GM23338 (cell line): ENCODE results near the gene LPAR1. TPM values are rescaled to one million over a fixed set of nuclear protein-coding genes. Genes with fewer than 3 reads are reported as not detected.

Experiments
- ATAC-seq: fragments of 200-7000 bp; cut with Tn5 transposase; 3 replicates; pipeline ENCODE4 v1.9.1; 2020
- DNase-seq: peaks from one replicate; pipeline ENCODE4 v3.0.0-alpha.2; 2015; ENCODE audit warnings: low spot score
- H2AFZ ChIP-seq: fragments of 200-600 bp; sonication (generic); 2 replicates; pipeline ENCODE4 v1.8.0; 2016; ENCODE audit warnings: antibody characterized with exemption, mild to moderate bottlenecking, moderate library complexity
- H3F3A ChIP-seq: fragments of 200-600 bp; sonication (generic); replicated peaks from 2 replicates; pipeline ENCODE4 v1.8.0; 2017; ENCODE audit warnings: antibody characterized with exemption, mixed run types, low read depth
- H3K27ac ChIP-seq: fragments of 200-600 bp; sonication (generic); 2 replicates; pipeline ENCODE4 v1.6.1; 2016; ENCODE audit warnings: low read depth
- H3K27me3 ChIP-seq: fragments of 200-600 bp; sonication (generic); 2 replicates; pipeline ENCODE4 v1.8.0; 2016; ENCODE audit warnings: mild to moderate bottlenecking, mixed run types, moderate library complexity; ENCODE audit not compliant: insufficient read depth
- H3K36me3 ChIP-seq: fragments of 200-600 bp; sonication (generic); 2 replicates; pipeline ENCODE4 v1.8.0; 2016; ENCODE audit warnings: mild to moderate bottlenecking; ENCODE audit not compliant: insufficient read depth
- H3K4me1 ChIP-seq: fragments of 200-600 bp; sonication (generic); 2 replicates; pipeline ENCODE4 v1.8.0; 2016; ENCODE audit warnings: mild to moderate bottlenecking, moderate library complexity; ENCODE audit not compliant: insufficient read depth
- H3K4me2 ChIP-seq: fragments of 200-600 bp; sonication (generic); 2 replicates; pipeline ENCODE4 v1.7.1; 2017; ENCODE audit warnings: mixed run types
- H3K4me3 ChIP-seq: fragments of 200-600 bp; sonication (generic); 2 replicates; pipeline ENCODE4 v1.6.1; 2016; ENCODE audit warnings: mixed run types
- H3K79me2 ChIP-seq: fragments of 200-600 bp; sonication (generic); replicated peaks from 2 replicates; pipeline ENCODE4 v1.8.0; 2017; ENCODE audit warnings: mild to moderate bottlenecking; ENCODE audit not compliant: insufficient read depth
- H3K9me2 ChIP-seq: fragments of 200-600 bp; sonication (generic); 2 replicates; pipeline ENCODE4 v1.8.0; 2017; ENCODE audit not compliant: insufficient read depth
- H4K20me1 ChIP-seq: fragments of 200-600 bp; sonication (generic); replicated peaks from 2 replicates; pipeline ENCODE4 v1.8.0; 2017; ENCODE audit warnings: mild to moderate bottlenecking; ENCODE audit not compliant: insufficient read depth
- H3K27ac Mint-ChIP-seq: 2 replicates; pipeline ENCODE4 v1.8.0; 2020; ENCODE audit warnings: inconsistent platforms, mild to moderate bottlenecking, moderate library complexity, mixed read lengths
- H3K27me3 Mint-ChIP-seq: 3 replicates; pipeline ENCODE4 v1.8.0; 2022; ENCODE audit warnings: low read depth, mild to moderate bottlenecking, moderate library complexity, mixed read lengths, inconsistent platforms; ENCODE audit not compliant: insufficient read depth, poor library complexity
- H3K36me3 Mint-ChIP-seq: 3 replicates; pipeline ENCODE4 v1.8.0; 2021; ENCODE audit warnings: low read depth, mild to moderate bottlenecking, inconsistent platforms, moderate library complexity, mixed read lengths
- H3K4me1 Mint-ChIP-seq: 3 replicates; pipeline ENCODE4 v1.8.0; 2020; ENCODE audit warnings: mild to moderate bottlenecking, inconsistent platforms, mixed read lengths
- H3K4me3 Mint-ChIP-seq: 3 replicates; pipeline ENCODE4 v1.8.0; 2021; ENCODE audit warnings: moderate library complexity, mild to moderate bottlenecking, inconsistent platforms, mixed read lengths
- H3K9me3 Mint-ChIP-seq: 3 replicates; pipeline ENCODE4 v1.8.0; 2020; ENCODE audit warnings: moderate library complexity, mild to moderate bottlenecking, inconsistent platforms, mixed read lengths
- CREB1 ChIP-seq: fragments of 250-450 bp; sonication (Bioruptor Pico); IDR thresholded peaks from 2 replicates; pipeline ENCODE4 v1.5.0; 2020; ENCODE audit warnings: low read depth, mild to moderate bottlenecking, moderate library complexity
- CTCF ChIP-seq, 2 experiments: fragments of 200-600 bp in 1 of 2; sonication (generic) in 1 of 2; conservative IDR thresholded peaks; 2 replicates each; pipeline versions ENCODE4 v1.5.1 to v1.6.1; 2016 to 2017; ENCODE audit warnings: antibody characterized with exemption in 2 of 2, low read depth in 2 of 2, mild to moderate bottlenecking in 2 of 2, moderate library complexity in 1 of 2
- ETS1 ChIP-seq: IDR thresholded peaks from 2 replicates; pipeline ENCODE4 v1.6.1; 2016; ENCODE audit warnings: antibody characterized with exemption
- EZH2 ChIP-seq: fragments of 200-600 bp; sonication (generic); IDR thresholded peaks from one replicate; pipeline ENCODE4 v1.8.0; 2017; ENCODE audit warnings: antibody characterized with exemption, mild to moderate bottlenecking, low read depth; ENCODE audit not compliant: unreplicated experiment
- EZH2phosphoT487 ChIP-seq: fragments of 200-600 bp; sonication (generic); IDR thresholded peaks from one replicate; pipeline ENCODE4 v1.8.1; 2018; ENCODE audit warnings: antibody characterized with exemption; ENCODE audit not compliant: unreplicated experiment
- JUNB ChIP-seq: IDR thresholded peaks from one replicate; pipeline ENCODE4 v1.6.1; 2016; ENCODE audit warnings: antibody characterized with exemption; ENCODE audit not compliant: unreplicated experiment
- NANOG ChIP-seq: IDR thresholded peaks from 2 replicates; pipeline ENCODE4 v1.6.1; 2016; ENCODE audit warnings: antibody characterized with exemption, borderline replicate concordance
- POLR2AphosphoS5 ChIP-seq: IDR thresholded peaks from 2 replicates; pipeline ENCODE4 v1.6.1; 2016; ENCODE audit warnings: antibody characterized with exemption, low read depth
- REST ChIP-seq: IDR thresholded peaks from one replicate; pipeline ENCODE4 v1.6.1; 2018; ENCODE audit warnings: antibody characterized with exemption; ENCODE audit not compliant: unreplicated experiment
- STAT1 ChIP-seq: IDR thresholded peaks from one replicate; pipeline ENCODE4 v1.6.1; 2016; ENCODE audit warnings: antibody characterized with exemption; ENCODE audit not compliant: unreplicated experiment
- ZNF114 ChIP-seq: fragments of 250-450 bp; sonication (Bioruptor Pico); IDR thresholded peaks from 2 replicates; pipeline ENCODE4 v1.5.0; 2020; ENCODE audit warnings: mild to moderate bottlenecking, moderate library complexity
- ZNF331 ChIP-seq: fragments of 250-450 bp; sonication (Bioruptor Pico); IDR thresholded peaks from 2 replicates; pipeline ENCODE4 v1.5.0; 2020; ENCODE audit warnings: low read depth, mild to moderate bottlenecking, moderate library complexity
- ZNF462 ChIP-seq: fragments of 250-450 bp; sonication (Bioruptor Pico); IDR thresholded peaks from 2 replicates; pipeline ENCODE4 v1.5.0; 2020; ENCODE audit warnings: mild to moderate bottlenecking, moderate library complexity
- polyA plus RNA-seq: library from polyadenylated mRNA; unstranded; fragments of >200 nt; fragmentation: Nextera tagmentation; extraction: Ambion mirVana; gene quantifications from 2 replicates; pipeline ENCODE4 v1.2.1, GENCODE V29; 2016
- total RNA-seq: library from RNA; depleted of rRNA; stranded (reverse); fragments of >200 nt; shearing (Covaris generic); gene quantifications from 2 replicates; pipeline ENCODE4 v1.2.3, GENCODE V29; 2014

Gene LPAR1
- total and polyA plus RNA-seq, 2 experiments from 2014 or later: 1.0 to 3.8 TPM

- H3K27ac ChIP-seq: no peak overlapping the region
- DNase-seq (no peak), ATAC-seq (no peak)
- no peaks in the 10 kb centered on the region for H3K79me2 ChIP-seq
- no peak overlapping the region for H2AFZ ChIP-seq
- H3K4me3 Mint-ChIP-seq: no peak overlapping the region
- no peaks in the 10 kb centered on the region for H3K27me3 ChIP-seq
- H4K20me1 ChIP-seq: no peaks in the 10 kb centered on the region
- H3K9me2 ChIP-seq: peaks cover 10% of the 10 kb centered on the region; the same call in 1 of the 2 replicates
- no peaks in the 10 kb centered on the region for H3K4me1 ChIP-seq
- no peaks in the 10 kb centered on the region for H3K9me3 Mint-ChIP-seq
- no peaks in the 10 kb centered on the region for H3F3A ChIP-seq
- H3K27me3 Mint-ChIP-seq: no peaks in the 10 kb centered on the region
- H3K4me3 ChIP-seq: no peak overlapping the region
- H3K4me1 Mint-ChIP-seq: no peaks in the 10 kb centered on the region
- H3K36me3 ChIP-seq: no peaks in the 10 kb centered on the region
- TF ChIP-seq ETS1: no peak
- TF ChIP-seq EZH2phosphoT487: no peak
- no peak for TF ChIP-seq REST
- TF ChIP-seq NANOG: no peak
- no peak for TF ChIP-seq JUNB
- no peak for TF ChIP-seq POLR2AphosphoS5
- no peak for TF ChIP-seq STAT1
- no peak for TF ChIP-seq ZNF462
- no peak for TF ChIP-seq CTCF (conservative IDR thresholded peaks at IDR 0.05; ENCODE audit: low read depth in 2 of 2)
- no peak for TF ChIP-seq ZNF114 (CRISPR knock-in tag)
- no peak for TF ChIP-seq CREB1 (CRISPR knock-in tag)
- TF ChIP-seq EZH2: no peak
- no peak for TF ChIP-seq ZNF331 (CRISPR knock-in tag)
- no peaks in the 10 kb centered on the region for H3K36me3 Mint-ChIP-seq
- H3K27ac Mint-ChIP-seq: no peak overlapping the region; the same call in 1 of the 2 replicates
- H3K4me2 ChIP-seq: no peak overlapping the region
These were observed 25.0 kb downstream of the LPAR1 start for GRCh38 chr9:111013250-111013649.
